H1 (cell line): ENCODE results near the gene KCNMA1. TPM values are rescaled to one million over a fixed set of nuclear protein-coding genes. Genes with fewer than 3 reads are reported as not detected.

Experiments used
- CTCF ChIA-PET: fragments of 300-600 bp; sonication (Branson Sonifier 250); formaldehyde crosslinking; loops from one replicate; lab custom pipeline; 2021; ENCODE audit not compliant: partially characterized antibody; lab: Charles Lee
- POLR2A ChIA-PET: fragments of 300-600 bp; sonication (Branson Sonifier 250); formaldehyde crosslinking; loops from one replicate; lab custom pipeline; 2021; ENCODE audit warnings: inconsistent platforms; ENCODE audit not compliant: partially characterized antibody; lab: Charles Lee
- DNase-seq, 2 experiments: peaks; one replicate each; pipeline versions ENCODE4 v3.0.0 to v3.0.0-alpha.2; 2010 to 2022; ENCODE audit warnings: low spot score in 2 of 2, low read depth in 1 of 2, mixed read lengths in 1 of 2
- FAIRE-seq: peaks from 2 replicates; lab custom pipeline; 2011; peaks lifted over from hg19 to GRCh38; lab: Jason Lieb, UNC
- H2AFZ ChIP-seq: 2 replicates; pipeline ENCODE4 v1.8.1; 2012; ENCODE audit warnings: low read length, inconsistent platforms
- H2AK5ac ChIP-seq: 2 replicates; pipeline ENCODE4 v1.6.1; 2013; ENCODE audit warnings: low read depth, low read length
- H2BK120ac ChIP-seq: replicated peaks from 2 replicates; pipeline ENCODE3; 2013; ENCODE audit warnings: low read depth, low read length, inconsistent platforms
- H2BK12ac ChIP-seq: 2 replicates; pipeline ENCODE4 v1.6.1; 2013; ENCODE audit warnings: low read depth, low read length
- H2BK15ac ChIP-seq: 2 replicates; pipeline ENCODE4 v1.6.1; 2013; ENCODE audit warnings: low read length
- H2BK20ac ChIP-seq: 2 replicates; pipeline ENCODE4 v1.6.1; 2013; ENCODE audit warnings: low read length
- H2BK5ac ChIP-seq: 2 replicates; pipeline ENCODE4 v1.6.1; 2013; ENCODE audit warnings: low read depth, low read length
- H3K14ac ChIP-seq: 2 replicates; pipeline ENCODE4 v1.6.1; 2013; ENCODE audit warnings: inconsistent platforms; ENCODE audit not compliant: insufficient read length
- H3K18ac ChIP-seq: 2 replicates; pipeline ENCODE4 v1.6.1; 2013; ENCODE audit warnings: low read length; ENCODE audit errors: extremely low read depth
- H3K23ac ChIP-seq: 2 replicates; pipeline ENCODE4 v1.6.1; 2013; ENCODE audit warnings: inconsistent platforms; ENCODE audit not compliant: insufficient read length
- H3K23me2 ChIP-seq: 2 replicates; pipeline ENCODE4 v1.6.1; 2013; ENCODE audit warnings: low read depth, low read length
- H3K27ac ChIP-seq: 2 replicates; pipeline ENCODE4 v1.6.1; 2011; ENCODE audit warnings: low read depth, low read length, inconsistent platforms
- H3K27me3 ChIP-seq, 4 experiments: replicated peaks in 1 of 4; 1 replicate in 1 of 4; 2 replicates in 3 of 4; pipeline versions ENCODE4 v1.6.1 to v1.8.1; 2011 to 2013; ENCODE audit warnings: low read length in 3 of 4, mild to moderate bottlenecking in 3 of 4, inconsistent platforms in 2 of 4, mixed read lengths in 2 of 4, moderate library complexity in 1 of 4; ENCODE audit not compliant: control insufficient read depth in 3 of 4, insufficient read depth in 3 of 4; ENCODE audit errors: extremely low read depth in 1 of 4
- H3K36me3 ChIP-seq, 4 experiments: 2 replicates each; pipeline versions ENCODE4 v1.6.1 to v1.8.1; 2011 to 2013; ENCODE audit warnings: mild to moderate bottlenecking in 4 of 4, low read length in 3 of 4, moderate library complexity in 2 of 4, control low read depth in 1 of 4, inconsistent platforms in 1 of 4; ENCODE audit not compliant: insufficient read depth in 4 of 4, control insufficient read depth in 2 of 4
- H3K4ac ChIP-seq: replicated peaks from 2 replicates; pipeline ENCODE3; 2013; ENCODE audit warnings: low read length, low read depth, mixed read lengths, inconsistent platforms; ENCODE audit not compliant: insufficient read length
- H3K4me1 ChIP-seq, 4 experiments: replicated peaks in 1 of 4; 1 replicate in 1 of 4; 2 replicates in 3 of 4; pipeline versions ENCODE4 v1.6.1 to v1.8.1; 2011 to 2013; ENCODE audit warnings: low read length in 3 of 4, inconsistent platforms in 2 of 4, mixed read lengths in 1 of 4; ENCODE audit not compliant: insufficient read depth in 4 of 4, control insufficient read depth in 3 of 4
- H3K4me2 ChIP-seq, 2 experiments: 2 replicates each; pipeline versions ENCODE4 v1.6.1 to v1.8.1; 2011 to 2013; ENCODE audit warnings: low read depth in 2 of 2, low read length in 2 of 2, control low read depth in 1 of 2, inconsistent platforms in 1 of 2, mild to moderate bottlenecking in 1 of 2; ENCODE audit not compliant: insufficient read depth in 1 of 2
- H3K4me3 ChIP-seq, 4 experiments: fragments of 200-600, 300-600 bp in 1 of 4; sonication (generic), shearing (Covaris generic), sonication (Bioruptor Twin) in 1 of 4; 2 replicates each; pipeline versions ENCODE4 v1.5.1 to v1.8.1; 2011 to 2016; ENCODE audit warnings: low read length in 4 of 4, low read depth in 3 of 4, control low read depth in 2 of 4, inconsistent platforms in 2 of 4, mild to moderate bottlenecking in 2 of 4, mixed read lengths in 1 of 4, moderate library complexity in 1 of 4; ENCODE audit not compliant: insufficient read depth in 2 of 4; ENCODE audit errors: extremely low read depth in 1 of 4
- H3K56ac ChIP-seq: replicated peaks from 2 replicates; pipeline ENCODE3; 2013; ENCODE audit warnings: low read depth, mild to moderate bottlenecking, mixed read lengths, low read length, inconsistent platforms; ENCODE audit not compliant: insufficient read length
- H3K79me1 ChIP-seq: 2 replicates; pipeline ENCODE4 v1.6.1; 2013; ENCODE audit warnings: low read depth, low read length, control low read depth
- H3K79me2 ChIP-seq, 2 experiments: 2 replicates each; pipeline versions ENCODE4 v1.6.1 to v1.8.1; 2012 to 2013; ENCODE audit warnings: low read length in 2 of 2, mild to moderate bottlenecking in 2 of 2, inconsistent platforms in 1 of 2; ENCODE audit not compliant: insufficient read depth in 2 of 2, control insufficient read depth in 1 of 2
- H3K9ac ChIP-seq, 4 experiments: replicated peaks in 1 of 4; 1 replicate in 1 of 4; 2 replicates in 3 of 4; pipeline versions ENCODE4 v1.6.1 to v1.8.1; 2011 to 2013; ENCODE audit warnings: low read depth in 3 of 4, low read length in 3 of 4, control low read depth in 2 of 4, mild to moderate bottlenecking in 2 of 4, moderate library complexity in 2 of 4, inconsistent platforms in 1 of 4; ENCODE audit errors: extremely low read depth in 1 of 4
- H3K9me3 ChIP-seq, 2 experiments: 2 replicates each; pipeline versions ENCODE4 v1.6.1 to v1.8.1; 2012 to 2013; ENCODE audit warnings: mild to moderate bottlenecking in 2 of 2, moderate library complexity in 2 of 2, control low read depth in 1 of 2, inconsistent platforms in 1 of 2, low read depth in 1 of 2, low read length in 1 of 2, mixed read lengths in 1 of 2; ENCODE audit not compliant: insufficient read depth in 2 of 2
- H4K20me1 ChIP-seq, 2 experiments: replicated peaks in 1 of 2; 2 replicates each; pipeline versions ENCODE3 to v1.8.1; 2011 to 2013; ENCODE audit warnings: inconsistent platforms in 2 of 2, low read length in 2 of 2, mild to moderate bottlenecking in 1 of 2; ENCODE audit not compliant: insufficient read depth in 2 of 2, control insufficient read depth in 1 of 2
- H4K5ac ChIP-seq: 2 replicates; pipeline ENCODE4 v1.6.1; 2013; ENCODE audit warnings: low read length, low read depth, mixed read lengths, inconsistent platforms; ENCODE audit not compliant: insufficient read length
- H4K8ac ChIP-seq: 2 replicates; pipeline ENCODE4 v1.8.0; 2013; ENCODE audit warnings: mild to moderate bottlenecking, moderate library complexity, low read length, inconsistent platforms; ENCODE audit not compliant: insufficient read depth; ENCODE audit errors: extremely low read depth
- H4K91ac ChIP-seq: replicated peaks from 2 replicates; pipeline ENCODE3; 2013; ENCODE audit warnings: low read length, mixed read lengths, inconsistent platforms; ENCODE audit not compliant: insufficient read length
- USF2 ChIP-seq: IDR thresholded peaks from 2 replicates; pipeline ENCODE4 v1.6.1; 2011; ENCODE audit warnings: low read length, improper control_type of control experiment
- polyA plus RNA-seq, 7 experiments: library from polyadenylated mRNA; depleted of rRNA in 3 of 7; stranded (reverse) in 5 of 7; unstranded in 2 of 7; fragments of >200 nt in 5 of 7; fragments of 200-250 nt in 2 of 7; gene quantifications; 1 replicate in 5 of 7; 2 replicates in 1 of 7; 4 replicates in 1 of 7; pipeline versions ENCODE4 v1.2.1 to v1.2.3, GENCODE V29; 2011 to 2013; ENCODE audit warnings: missing spikeins in 2 of 7, mixed read lengths in 2 of 7
- total RNA-seq: library from RNA; stranded (reverse); fragmentation: NEBNext Ultra II Directional; extraction: Animal tissue kit (Norgen Biotek cat#: 25700); gene quantifications from 2 replicates; pipeline ENCODE4 v1.2.1, GENCODE V29; 2021

The KCNMA1 gene
- total and polyA plus RNA-seq, 2 of the 8 experiments (the other 6 are each of a cell fraction or from before 2014, with no cell fraction given) = 10.2 to 11.1 TPM

- H2AFZ ChIP-seq = no peak overlapping the region
- no peak overlapping the region for H2BK15ac ChIP-seq
- no peak for FAIRE-seq
- no peak for DNase-seq
- H2BK5ac ChIP-seq = no peak overlapping the region
- no peak overlapping the region for H2AK5ac ChIP-seq
- no peak overlapping the region for H3K56ac ChIP-seq
- no peak overlapping the region for H3K18ac ChIP-seq
- ChIA-PET CTCF (interaction anchor here (0.6 to 1.9 kb wide), 5 partner anchors 19 to 220 kb away, joined by 3 to 8 read pairs (median 3); no protein-coding TSS in a partner anchor), POLR2A (interaction anchor here (0.5 kb wide), 1 partner anchor 37 kb away, joined by 4 read pairs; no protein-coding TSS in a partner anchor)
- H3K4ac ChIP-seq = no peak overlapping the region
- H2BK20ac ChIP-seq = no peak overlapping the region
- H3K14ac ChIP-seq = no peak overlapping the region
- H3K9me3 ChIP-seq = no peaks in the 10 kb centered on the region
- H4K91ac ChIP-seq = no peak overlapping the region
- no peak overlapping the region for H3K4me2 ChIP-seq
- no peaks in the 10 kb centered on the region for H3K4me1 ChIP-seq
- H3K9ac ChIP-seq = no peak overlapping the region
- peaks cover 3% of the 10 kb centered on the region; the same call in 1 of the 2 replicates for H3K23me2 ChIP-seq
- H3K23ac ChIP-seq = no peak overlapping the region
- no peaks in the 10 kb centered on the region for H3K79me1 ChIP-seq
- no peak overlapping the region for H3K4me3 ChIP-seq
- H4K8ac ChIP-seq = no peak overlapping the region
- H3K27ac ChIP-seq = no peak overlapping the region
- no peaks in the 10 kb centered on the region; a peak in 1 of 7 replicates for H3K27me3 ChIP-seq
- H4K20me1 ChIP-seq = no peaks in the 10 kb centered on the region
- no peak overlapping the region for H2BK120ac ChIP-seq
- H4K5ac ChIP-seq = no peak overlapping the region
- no peaks in the 10 kb centered on the region for H3K36me3 ChIP-seq
- H3K79me2 ChIP-seq = no peaks in the 10 kb centered on the region
- H2BK12ac ChIP-seq = no peak overlapping the region
- no peak for TF ChIP-seq USF2
These were observed 213.4 kb downstream of the KCNMA1 start for GRCh38 chr10:77424257-77424656.
